DMS153 treated with DMSO at 0.1 percent for 48 hours (cell line): ENCODE data around the gene HES7.

Experiments used
- DNase-seq: peaks from one replicate; lab custom pipeline; 2025; ENCODE audit not compliant: unreplicated experiment; lab: John Stamatoyannopoulos, UW

HES7 gene

GRCh38 chr17:8075574-8076342 is 48.1 kb downstream of the HES7 start:
- no peak for DNase-seq

- DNase-seq = no peak
These were observed 48.8 kb downstream of the HES7 start for GRCh38 chr17:8075081-8075480.

- no peak for DNase-seq
These were observed 49.4 kb downstream of the HES7 start for GRCh38 chr17:8074554-8074953.

- peak; percentile 15 for DNase-seq
These were observed 50.0 kb downstream of the HES7 start for GRCh38 chr17:8073627-8074484.

DNA sequence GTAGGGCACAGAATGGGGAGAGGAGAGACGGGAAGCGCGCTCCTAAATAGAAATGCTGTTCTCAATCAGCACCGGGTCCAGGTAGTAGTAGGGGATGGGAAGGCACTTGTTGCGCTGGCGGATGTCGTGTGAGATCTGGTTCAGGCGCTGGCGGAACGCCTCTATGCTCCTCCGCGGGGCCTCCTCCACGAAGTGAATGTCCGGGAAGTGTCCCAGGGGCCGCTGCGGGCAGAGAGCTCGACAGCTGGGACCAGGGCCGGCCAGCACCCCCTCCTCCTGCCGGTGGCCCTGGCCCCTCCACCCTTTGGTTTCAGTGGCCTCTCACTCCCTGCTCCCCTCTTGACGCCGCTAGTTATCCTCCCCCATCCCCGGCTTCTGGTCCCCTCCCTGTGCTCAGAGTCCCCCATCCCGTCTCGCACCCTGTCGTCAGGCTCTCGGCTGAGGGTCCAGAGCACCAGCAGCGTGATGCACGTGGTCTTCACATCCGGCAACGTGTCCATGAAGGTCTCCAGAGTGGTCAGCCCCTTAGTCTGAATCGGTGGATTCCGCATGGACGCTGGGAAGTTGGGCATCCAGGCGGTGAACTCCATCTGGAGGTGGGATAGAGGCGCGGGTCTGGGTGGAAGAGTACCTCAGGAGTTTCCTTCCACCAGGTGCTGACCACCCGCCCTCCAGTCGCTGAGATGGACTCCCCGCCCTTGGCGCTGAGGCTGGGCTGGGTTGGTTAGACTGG is 51.0 kb downstream of the HES7 start:
- no peak for DNase-seq

DNA sequence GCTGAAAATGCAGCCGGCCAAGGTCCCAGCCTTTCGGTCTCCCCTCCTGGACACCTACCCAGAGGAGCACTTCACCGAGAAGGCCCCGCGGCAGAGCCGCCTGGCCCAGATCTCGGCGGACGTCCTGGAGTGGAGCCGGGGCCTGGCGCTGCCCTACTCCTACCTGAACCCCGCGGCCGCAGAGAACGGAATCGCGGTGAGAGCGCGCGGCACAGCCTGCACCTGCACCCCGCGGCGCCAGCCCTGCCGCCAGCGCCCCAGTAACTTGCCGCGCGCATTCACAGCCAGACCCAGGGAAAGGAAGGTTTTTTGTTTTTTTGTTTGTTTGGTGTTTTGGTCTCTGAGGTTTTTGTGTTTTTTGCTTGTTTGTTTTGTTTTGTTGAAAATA is 51.6 kb downstream of the HES7 start:
- DNase-seq = no peak

GRCh38 chr17:8071496-8071895 is 52.4 kb downstream of the HES7 start:
- no peak for DNase-seq
